SW 1271 (cell line): ENCODE data around the gene PSMA5.
A peak's percentile ranks its signal among the peaks of the same experiment; 100 is the strongest.
"Not testable (repeated sequence)": the region's sequence is repeated elsewhere in the genome, so short reads cannot be mapped to it uniquely, and the experiment has no call there.

Experiments
- DNase-seq, 2 experiments: peaks; one replicate each; lab custom pipeline; 2025; lab: John Stamatoyannopoulos, UW

Gene PSMA5

DNA sequence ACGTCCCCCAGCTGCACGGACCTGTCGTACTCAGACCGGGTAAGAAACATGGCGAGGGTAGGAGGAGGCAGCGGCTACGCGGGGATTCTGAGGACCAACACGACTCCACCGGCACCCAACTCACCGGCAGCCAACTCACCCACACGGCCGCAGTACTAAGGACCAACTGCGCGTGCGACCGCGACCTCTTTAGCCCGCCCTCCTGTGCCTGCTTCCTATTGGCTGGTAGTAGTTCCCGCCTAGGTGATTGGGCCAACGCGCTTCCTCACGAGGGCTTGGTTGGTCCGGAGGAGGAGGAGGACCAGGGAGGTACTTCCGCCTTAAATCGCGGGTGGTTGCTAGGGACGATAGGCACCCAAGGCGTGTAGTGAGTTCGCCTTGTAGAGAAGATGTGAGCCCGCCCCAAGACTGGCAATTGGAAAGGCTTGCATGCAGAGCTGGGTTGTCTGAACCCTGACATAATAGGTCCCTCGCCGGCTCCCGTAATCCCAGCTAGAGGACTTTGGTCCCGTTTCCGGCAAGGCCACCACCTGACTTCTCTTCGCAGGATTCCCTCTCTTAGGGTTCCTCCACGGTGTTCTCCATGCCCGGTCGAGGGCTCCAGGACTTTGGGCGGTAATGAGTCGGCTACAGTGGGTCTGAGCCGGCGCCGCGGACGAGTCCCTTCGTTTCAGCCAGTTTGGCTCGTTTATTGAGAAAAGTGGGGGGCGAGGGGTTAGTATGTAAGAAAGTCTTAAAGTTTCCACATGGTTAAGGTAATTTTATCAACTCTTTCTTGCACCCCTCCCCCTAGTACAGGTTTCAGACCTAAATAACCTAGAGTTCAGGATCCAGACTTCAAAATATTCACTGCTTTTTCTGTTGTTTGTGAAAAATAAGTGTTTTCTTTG lies at the start of gene PSMA5:
PSMA5 (minus strand) TSS at position 168 of the 890 bp plus-strand sequence; CDS start at position 50, 118 bp downstream.
- peak; percentile 96 to 97 for DNase-seq

DNA sequence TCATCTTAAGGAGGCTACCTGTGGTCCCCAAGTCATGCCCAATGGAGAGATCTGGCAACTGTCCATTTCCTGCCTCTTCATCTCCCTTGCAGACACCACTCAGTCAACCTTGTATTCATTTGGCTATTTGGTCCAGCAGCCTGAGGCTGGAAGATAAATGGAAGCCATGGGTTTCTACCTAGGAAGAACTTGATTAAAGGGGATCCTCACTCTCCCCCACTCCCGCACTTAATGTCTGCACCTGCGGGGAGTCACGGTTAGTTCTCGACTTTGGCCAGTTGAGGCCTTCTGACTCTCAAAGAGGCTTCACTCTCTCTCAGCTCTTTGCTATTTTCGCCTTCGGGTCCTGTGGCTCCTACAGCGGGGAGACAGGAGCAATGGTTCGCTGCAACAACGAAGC lies 49.0 kb upstream of the PSMA5 start:
- no peak for DNase-seq

DNA sequence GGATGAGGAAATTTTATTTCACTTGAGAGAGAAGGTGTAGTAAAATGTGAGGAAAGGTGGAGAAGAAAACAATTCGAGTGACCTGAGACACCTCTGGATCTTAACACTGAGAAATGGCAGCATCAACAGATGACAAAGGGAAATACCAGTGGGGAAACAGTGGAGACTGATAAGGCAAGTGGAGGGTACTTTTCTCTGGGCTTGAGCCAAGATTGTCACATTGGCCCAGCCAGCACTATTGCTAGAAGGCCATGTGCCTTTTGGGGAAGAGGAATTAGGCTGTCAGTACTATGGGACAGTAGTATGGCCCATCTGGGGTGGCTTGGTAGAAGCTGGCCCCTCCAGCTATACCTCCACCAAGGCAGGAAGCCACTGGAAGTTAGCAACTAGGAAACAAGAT lies 48.4 kb upstream of the PSMA5 start:
- DNase-seq, result no peak

DNA sequence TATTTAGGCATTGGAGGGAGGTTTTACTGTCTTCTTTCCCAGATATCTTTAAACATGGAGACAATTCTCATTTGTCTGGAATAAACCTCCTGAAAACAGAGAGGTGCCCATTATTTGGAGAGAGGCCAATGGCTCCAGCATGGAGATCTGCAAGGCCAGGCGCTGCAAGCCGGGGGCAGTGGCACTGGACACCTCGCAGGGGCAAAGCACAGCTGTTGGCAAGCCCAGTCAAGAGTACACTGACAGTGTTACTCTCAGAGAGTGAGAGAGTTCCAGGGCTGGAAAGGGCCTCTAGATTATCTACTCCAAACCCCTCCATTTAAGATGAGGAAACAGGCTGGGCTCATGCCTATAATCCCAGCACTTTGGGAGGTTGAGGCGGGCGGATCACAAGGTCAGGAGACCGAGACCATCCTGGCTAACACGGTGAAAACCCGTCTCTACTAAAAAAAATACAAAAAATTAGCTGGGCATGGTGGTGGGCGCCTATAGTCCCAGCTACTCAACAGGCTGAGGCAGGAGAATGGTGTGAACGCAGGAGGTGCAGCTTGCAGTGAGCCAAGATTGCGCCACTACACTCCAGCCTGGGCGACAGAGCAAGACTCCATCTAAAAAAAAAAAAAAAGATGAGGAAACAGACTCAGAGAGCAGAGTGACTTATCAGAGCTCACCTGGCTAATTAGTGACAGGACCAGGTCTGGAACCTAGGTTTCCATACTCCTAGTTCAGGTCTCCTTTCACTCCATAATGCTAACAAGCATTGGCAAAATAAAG lies 47.2 kb upstream of the PSMA5 start:
- DNase-seq, result not testable (repeated sequence)

DNA sequence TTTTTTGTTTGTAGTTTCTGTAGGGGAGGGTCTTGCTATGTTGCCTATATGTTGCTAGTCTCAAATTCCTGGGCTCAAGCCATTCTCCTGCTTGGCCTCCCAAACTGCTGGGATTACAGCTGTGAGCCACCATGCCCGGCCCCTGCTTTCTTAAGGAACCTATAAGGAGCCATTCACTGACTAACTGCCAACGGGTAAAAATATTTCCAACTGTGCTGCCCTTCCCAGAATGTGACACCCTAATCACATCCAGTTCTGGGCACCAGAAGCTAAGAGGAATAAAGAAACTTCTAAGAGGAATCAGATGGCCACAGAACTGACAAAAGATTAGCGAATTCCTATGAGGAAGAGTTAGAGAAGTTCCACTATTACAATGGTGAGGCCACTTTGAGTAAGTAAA lies 46.5 kb upstream of the PSMA5 start:
- DNase-seq, result no peak

DNA sequence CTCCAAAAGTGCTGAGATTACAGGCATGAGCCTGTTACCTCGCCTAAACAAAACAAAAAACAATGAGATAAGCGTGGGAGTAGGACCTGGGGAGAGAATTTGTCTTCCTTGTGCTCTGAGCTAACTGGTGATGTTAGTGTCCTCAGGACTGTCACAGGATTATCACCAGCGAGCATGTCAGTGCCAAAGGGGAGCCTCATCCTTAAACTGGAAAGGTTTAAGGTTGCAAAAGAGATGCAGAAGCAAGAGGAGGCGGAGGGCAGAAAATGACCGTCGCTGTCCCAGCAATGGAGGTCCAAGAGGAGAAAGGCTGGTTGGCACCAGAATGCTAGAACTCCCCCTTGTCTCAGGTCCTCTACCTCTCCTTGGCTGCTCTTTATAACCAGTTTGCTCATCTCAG lies 44.0 kb upstream of the PSMA5 start:
- no peak for DNase-seq

DNA sequence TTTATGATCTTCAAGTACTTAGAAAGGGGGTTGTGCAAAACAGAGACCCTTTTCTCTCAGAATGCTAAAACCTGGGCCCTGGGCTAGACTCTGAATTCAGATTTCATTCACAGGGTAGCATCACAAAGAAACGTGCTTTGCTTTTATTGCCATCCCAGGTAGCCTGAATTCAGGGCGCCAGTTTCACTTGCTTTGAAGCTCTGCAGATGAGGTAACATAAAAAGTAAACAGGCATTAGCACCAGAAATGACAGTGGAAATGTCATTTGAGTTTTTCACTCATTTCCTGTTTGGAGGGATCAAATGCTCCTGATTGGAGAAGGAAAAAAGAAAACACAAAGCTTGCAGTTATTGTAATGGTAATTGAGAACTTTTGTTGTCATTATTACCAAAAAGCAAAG lies 42.7 kb upstream of the PSMA5 start:
- no peak for DNase-seq

DNA sequence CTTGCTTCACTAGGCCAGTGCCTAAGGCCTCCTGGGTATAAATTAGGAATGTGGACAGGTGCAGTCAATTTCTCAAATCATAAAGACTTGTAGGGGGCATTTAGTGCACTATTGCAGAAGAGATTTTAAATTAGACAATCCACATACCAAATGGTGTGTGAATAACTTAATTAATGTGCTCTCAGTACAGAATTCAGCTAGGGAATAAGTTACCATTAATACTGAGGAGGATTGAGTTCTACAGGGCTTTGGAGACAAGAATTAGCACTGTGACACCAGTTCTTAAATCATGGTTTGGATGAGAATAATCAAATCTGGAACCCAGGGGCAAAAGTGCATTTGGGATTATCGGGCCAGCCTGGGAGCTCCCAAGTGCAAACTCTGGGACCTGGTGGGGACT lies 41.8 kb upstream of the PSMA5 start:
- DNase-seq, result no peak

DNA sequence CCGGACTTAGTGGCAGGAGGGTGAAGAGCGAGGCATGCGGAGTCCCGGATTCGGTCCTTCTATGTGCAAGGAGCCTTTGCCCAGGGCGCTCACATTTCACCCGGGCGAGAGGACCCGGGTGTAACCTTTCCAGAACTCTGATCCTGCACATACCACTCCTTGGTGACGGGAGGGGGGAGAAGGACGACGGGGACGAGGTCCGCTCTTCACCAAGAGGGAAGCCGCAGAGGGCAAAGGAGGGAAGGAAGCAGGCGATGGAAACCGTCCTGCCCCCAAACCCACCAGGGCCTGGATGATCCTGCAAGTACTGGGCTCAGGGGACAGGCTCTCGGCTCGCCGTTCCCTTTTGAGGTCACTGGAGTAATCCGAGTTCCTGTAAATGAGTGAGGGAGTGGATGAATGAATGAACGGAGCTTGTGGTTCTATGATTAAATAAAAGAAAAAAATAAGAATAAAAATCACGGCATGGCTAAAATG lies 41.1 kb upstream of the PSMA5 start:
- no peak for DNase-seq

DNA sequence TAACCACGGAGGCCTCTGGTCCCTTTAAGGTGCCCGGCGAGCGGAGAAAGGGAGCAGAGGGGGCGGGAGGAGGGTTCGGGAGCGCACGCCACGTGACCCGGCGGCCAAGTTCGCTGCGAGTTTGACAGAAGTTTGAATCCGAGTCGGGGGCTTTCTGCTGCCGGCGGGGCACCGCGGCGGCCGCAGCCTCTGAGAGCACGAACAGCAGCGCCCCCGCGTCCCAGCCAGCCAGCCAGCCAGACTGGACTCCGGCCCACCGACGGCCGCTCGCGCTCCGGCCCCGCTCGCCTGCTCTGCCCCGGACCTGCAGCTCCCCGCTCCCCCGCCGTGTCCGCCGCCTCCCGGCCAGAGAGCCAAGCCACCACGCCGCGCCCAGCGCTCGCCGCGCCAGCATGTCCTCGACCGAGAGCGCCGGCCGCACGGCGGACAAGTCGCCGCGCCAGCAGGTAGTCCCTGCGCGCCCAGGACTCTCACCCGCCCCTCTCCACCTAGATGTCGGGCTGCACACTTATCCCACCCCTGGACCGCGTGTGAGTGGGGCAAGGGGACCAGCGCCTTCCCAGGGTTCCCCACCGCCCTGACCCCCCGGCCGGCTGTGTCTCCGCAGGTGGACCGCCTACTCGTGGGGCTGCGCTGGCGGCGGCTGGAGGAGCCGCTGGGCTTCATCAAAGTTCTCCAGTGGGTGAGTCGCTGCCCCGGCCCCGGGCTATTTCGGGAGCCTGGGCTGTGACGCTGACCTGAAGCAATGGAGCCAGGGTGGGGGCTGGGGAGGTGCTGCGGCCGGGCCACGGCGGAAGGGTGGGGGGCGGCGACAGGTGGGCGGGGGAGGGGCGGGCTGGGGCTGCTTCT lies 40.4 kb upstream of the PSMA5 start, which contains the start of gene SYPL2:
SYPL2 (plus strand) TSS at position 95 of the 849 bp plus-strand sequence; CDS start at position 393, 298 bp downstream.
- no peak for DNase-seq

DNA sequence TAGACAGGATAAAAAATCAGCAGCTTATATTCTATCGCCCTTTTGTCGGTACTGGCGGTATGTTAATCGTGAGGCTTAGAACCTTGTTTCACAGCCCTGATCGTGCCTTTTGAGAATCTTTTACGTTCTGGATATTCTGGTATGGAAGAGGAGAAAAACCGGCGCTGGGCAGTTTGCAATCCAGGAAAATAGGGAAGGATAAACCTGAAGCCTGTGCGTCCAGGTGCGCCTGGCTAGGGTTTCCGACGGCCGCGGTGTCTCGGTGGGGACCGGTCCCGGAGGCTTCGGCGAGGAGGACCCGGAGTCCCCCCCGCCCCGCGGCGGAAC lies 39.8 kb upstream of the PSMA5 start:
- no peak for DNase-seq

DNA sequence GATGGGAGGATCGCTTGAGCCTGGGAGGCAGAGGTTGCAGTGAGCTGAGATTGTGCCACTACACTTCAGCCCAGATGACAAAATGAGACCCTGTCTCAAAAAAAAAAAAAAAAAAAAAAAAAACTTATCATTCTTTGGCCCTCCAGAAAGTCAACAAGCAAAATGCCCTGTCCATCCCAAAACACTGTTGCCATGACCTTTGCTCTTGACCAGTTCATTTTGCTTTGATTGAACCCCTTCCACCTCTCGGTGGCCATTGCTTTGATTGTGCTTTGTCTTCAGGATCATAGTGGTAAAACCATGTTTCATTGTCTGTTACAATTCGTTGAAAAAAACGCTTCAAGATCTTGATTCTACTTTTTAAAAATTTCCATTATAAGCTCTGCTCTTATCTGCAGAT lies 31.6 kb upstream of the PSMA5 start:
- DNase-seq, result no peak

DNA sequence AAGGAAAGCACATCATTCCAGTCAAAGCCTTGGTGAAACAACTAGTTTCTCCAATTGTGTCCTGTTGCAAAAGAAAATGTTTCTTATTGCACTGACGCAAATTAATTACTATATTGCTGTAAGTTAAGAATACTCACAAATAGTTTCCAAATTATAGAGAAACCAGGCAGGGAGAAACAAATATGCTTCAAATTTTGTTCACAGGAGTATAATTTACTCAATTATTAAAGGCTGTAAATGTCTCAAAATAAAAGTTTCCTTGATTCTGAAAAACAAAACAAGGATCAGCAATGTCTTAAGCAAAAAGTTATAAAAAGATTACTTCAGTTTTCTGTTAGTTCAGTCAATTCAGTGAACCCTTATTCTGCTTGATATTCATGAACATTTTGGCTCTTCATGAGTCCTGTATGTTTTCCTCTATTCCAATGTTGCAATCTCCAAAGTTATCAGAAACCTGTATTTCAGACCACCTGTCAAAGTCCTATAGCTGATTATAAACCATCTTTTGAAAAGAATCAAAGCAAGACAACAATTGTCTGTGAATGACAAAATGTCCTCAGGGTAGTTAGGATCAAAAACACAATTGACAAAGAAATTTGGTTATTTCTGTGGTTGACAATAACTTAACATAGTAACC lies 28.4 kb upstream of the PSMA5 start:
- no peak for DNase-seq

DNA sequence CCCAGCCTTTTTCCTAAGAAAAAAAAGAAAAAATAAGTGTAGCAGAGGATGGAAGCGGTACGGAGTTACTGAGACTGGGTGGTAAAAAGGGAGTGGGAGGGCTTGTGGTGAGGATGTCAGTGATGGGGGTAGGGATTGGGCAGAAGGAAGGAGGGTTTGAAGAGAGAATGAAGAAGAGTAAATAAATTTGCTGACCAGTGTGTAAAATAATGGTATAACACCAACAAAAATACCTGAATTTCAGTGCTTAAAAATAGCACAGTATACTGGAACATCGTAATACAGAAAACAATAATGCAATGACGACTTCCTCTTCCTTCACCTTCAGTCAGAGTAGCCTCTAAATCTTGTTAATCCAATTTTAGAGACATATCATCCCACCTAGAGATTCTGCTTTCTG lies 21.3 kb upstream of the PSMA5 start:
- no peak for DNase-seq

DNA sequence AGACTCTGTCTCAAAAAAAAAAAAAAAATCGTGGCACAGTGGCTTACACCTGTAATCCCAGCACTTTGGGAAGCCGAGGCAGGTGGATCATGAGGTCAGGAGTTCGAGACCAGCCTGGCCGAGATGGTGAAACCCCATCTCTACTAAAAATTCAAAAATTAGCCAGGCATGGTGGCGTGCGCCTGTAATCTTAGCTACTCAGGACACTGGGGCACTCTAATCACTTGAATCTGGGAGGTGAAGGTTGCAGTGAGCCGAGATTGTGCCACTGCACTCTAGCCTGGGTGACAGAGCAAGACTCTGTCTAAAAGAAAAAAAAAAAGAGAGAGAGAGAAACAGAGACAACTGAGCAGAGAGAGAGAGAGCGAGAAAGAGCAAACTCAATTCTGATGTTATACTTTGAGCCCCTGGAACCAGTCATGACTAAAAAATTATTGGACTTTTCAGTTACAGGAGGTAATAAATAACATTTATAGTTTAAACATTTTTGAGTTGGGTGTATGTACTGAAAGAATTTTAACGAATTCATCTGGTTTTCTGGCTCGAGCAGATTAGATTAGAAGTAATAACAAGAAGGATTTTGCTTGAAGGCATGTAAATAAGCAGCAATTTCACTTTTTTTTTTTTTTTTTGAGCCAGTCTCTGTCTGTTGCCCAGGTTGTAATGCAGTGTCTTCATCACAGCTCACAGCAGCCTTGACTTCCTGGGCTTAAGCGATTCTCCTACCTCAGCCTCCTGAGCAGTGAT lies 19.9 kb upstream of the PSMA5 start:
- not testable (repeated sequence) for DNase-seq

DNA sequence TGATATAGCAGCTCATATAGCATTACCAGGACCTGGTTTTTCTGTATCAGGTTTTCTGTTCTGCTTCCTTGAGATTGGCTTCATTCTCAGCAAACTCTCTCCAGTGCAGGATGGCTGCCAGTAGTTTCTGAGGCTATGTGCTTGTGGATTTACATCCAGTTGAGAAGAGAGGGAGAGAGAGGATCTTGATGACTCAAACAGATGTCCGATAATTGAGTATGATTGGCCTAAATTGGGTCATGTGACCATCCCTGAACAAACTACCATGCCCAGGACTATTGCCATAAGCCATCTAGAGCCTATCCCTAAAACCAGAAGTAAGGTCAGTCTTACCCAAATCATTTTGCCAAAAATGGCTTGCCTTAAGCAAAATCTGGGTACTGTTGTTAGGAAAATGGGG lies 18.1 kb upstream of the PSMA5 start:
- DNase-seq, result no peak

DNA sequence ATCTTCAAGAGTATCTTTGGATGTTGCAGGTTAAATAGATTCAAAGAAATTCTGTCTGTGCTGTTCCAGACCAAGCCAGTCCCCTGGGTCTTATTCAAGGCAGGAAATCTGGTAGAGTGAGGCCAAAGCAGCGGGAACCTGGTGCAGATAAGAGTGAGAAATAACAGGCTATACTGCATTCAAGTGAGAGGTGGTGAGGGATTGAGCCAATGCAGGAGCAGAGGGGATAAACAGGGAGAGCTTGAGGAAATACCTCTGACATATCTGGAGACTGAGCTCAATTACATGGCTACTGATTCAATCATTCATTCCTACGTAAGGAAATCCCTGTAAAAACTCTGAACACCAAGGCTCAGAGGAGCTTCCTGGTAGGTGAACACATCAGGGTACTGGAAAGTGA lies 17.2 kb upstream of the PSMA5 start:
- no peak for DNase-seq

DNA sequence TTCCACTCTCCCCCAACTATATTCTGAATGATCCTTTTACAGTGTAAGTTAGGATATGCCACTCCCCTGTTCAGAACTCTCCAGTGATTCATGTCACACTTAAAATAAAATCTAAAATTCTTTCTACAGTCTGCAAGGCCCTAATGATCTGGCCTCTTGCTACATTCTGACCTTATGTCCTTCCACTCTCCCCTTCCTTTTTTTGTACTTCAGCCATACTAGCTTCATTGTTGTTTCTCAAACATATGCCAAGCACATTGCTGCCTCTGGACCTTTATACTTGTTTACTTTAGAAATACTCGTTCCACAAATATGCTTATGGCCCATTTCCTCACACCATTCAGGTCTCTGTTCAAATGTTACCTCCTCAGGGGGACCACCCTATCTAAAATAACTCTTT lies 14.8 kb upstream of the PSMA5 start:
- no peak for DNase-seq

DNA sequence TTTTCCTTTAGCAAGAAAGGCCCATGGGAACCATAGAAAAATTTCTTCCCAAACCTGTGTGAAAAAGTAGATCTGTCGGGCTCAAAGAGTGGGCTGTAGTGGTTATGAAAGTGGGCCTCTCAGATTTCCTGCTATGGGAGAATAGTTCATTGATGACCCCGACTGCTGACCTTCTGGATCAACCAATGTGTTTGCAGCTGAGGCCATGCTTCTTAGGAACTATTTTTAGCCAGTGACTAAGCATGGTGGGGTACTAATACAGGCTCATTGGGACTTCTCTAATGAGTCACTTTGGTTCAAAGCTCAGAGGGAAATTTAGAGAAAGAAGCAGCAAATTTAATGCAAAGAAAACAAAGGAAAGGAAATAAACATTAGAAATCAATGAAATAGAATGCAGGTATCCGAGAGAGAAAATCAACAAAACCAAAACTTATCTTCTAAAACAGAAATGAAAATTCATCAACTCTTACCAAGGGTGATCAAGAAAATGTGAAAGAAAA lies 12.6 kb upstream of the PSMA5 start:
- no peak for DNase-seq

DNA sequence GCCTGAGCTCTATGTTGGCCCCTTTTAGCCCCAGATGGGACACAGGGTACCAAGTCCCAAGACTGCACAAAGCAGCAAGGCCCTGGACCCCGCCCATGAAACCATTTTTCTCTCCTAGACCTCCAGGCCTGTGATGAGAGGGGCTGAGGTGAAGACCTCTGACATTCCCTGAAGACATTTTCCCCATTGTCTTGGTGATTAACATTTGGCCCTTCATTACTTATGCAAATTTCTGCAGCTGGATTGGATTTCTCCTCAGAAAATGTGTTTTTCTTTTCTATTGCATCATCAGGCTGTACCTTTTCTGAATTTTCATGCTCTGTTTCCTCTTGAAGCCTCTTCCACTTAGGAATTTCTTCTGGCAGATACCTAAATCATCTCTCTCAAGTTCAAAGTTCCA lies 8.2 kb upstream of the PSMA5 start:
- DNase-seq, result no peak

DNA sequence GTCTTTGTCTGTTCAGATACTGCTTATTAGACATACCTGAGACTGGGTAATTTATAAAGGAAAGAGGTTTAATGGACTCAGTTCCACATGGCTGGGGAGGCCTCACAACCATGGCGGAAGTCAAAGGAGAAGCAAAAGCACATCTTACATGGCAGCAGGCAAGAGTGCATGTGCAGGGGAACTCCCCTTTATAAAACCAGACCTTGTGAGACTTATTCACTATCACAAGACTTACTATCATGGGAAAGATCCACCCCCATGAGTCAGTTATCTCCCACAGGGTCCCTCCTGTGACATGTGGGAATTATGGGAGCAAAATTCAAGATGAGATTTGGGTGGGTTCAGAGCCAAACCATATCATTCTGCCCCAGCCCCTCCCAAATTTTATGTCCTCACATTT lies 7.1 kb upstream of the PSMA5 start:
- no peak for DNase-seq
